Chondrocyte (in vitro differentiated cells): ENCODE measurements around the gene MRO. TPM values are rescaled to one million over a fixed set of nuclear protein-coding genes. Genes with fewer than 3 reads are reported as not detected.
"Not testable (repeated sequence)": the region's sequence is repeated elsewhere in the genome, so short reads cannot be mapped to it uniquely, and the experiment has no call there.

Source experiments
- DNase-seq: peaks from one replicate; pipeline ENCODE4 v3.0.0; 2021; ENCODE audit warnings: mixed read lengths, low spot score
- H3K27ac Mint-ChIP-seq: one replicate; pipeline ENCODE4 v1.8.0; 2021; ENCODE audit warnings: mild to moderate bottlenecking, moderate library complexity, mixed read lengths; ENCODE audit not compliant: unreplicated experiment
- H3K27me3 Mint-ChIP-seq: 2 replicates; pipeline ENCODE4 v1.8.0; 2021; ENCODE audit warnings: low read depth, mixed read lengths
- H3K36me3 Mint-ChIP-seq: 2 replicates; pipeline ENCODE4 v1.8.0; 2021; ENCODE audit warnings: low read depth, mixed read lengths
- H3K4me1 Mint-ChIP-seq: 2 replicates; pipeline ENCODE4 v1.8.0; 2021; ENCODE audit warnings: low read depth, mild to moderate bottlenecking, mixed read lengths
- H3K4me3 Mint-ChIP-seq: one replicate; pipeline ENCODE4 v1.8.0; 2021; ENCODE audit warnings: mild to moderate bottlenecking, moderate library complexity, mixed read lengths; ENCODE audit not compliant: unreplicated experiment
- H3K9me3 Mint-ChIP-seq: 2 replicates; pipeline ENCODE4 v1.8.0; 2021; ENCODE audit warnings: low read depth, mixed read lengths
- CTCF ChIP-seq: fragments of 200-600 bp; sonication (generic); IDR thresholded peaks from 2 replicates; pipeline ENCODE4 v1.5.0; 2021; ENCODE audit warnings: antibody characterized with exemption, mild to moderate bottlenecking, moderate library complexity
- total RNA-seq: library from RNA; stranded (reverse); gene quantifications from 3 replicates; pipeline ENCODE4 v1.2.1, GENCODE V29; 2021

The MRO gene
- total RNA-seq, 1 donor from 2014 or later, result not detected

GRCh38 chr18:50790948-50791347 lies 28.9 kb downstream of the MRO start:
- H3K4me1 Mint-ChIP-seq, result no peaks in the 10 kb centered on the region
- H3K9me3 Mint-ChIP-seq, result no peaks in the 10 kb centered on the region
- H3K27ac Mint-ChIP-seq, result no peak overlapping the region
- H3K27me3 Mint-ChIP-seq, result peaks cover 19% of the 10 kb centered on the region
- H3K36me3 Mint-ChIP-seq, result no peaks in the 10 kb centered on the region
- no peak overlapping the region for H3K4me3 Mint-ChIP-seq
- DNase-seq, result no peak
- TF ChIP-seq CTCF, result no peak

- H3K27me3 Mint-ChIP-seq, result peaks cover 11% of the 10 kb centered on the region
- no peak overlapping the region for H3K27ac Mint-ChIP-seq
- no peaks in the 10 kb centered on the region for H3K36me3 Mint-ChIP-seq
- H3K9me3 Mint-ChIP-seq, result no peaks in the 10 kb centered on the region
- TF ChIP-seq CTCF, result no peak
- no peaks in the 10 kb centered on the region for H3K4me1 Mint-ChIP-seq
- no peak overlapping the region for H3K4me3 Mint-ChIP-seq
- no peak for DNase-seq
These were observed 29.6 kb downstream of the MRO start for GRCh38 chr18:50790241-50790640.

- Mint-ChIP-seq H3K4me1 (no peaks in the 10 kb centered on the region), H3K36me3 (no peaks in the 10 kb centered on the region), H3K27me3 (peaks cover 13% of the 10 kb centered on the region), H3K9me3 (no peaks in the 10 kb centered on the region), H3K4me3 (no peak overlapping the region), H3K27ac (no peak overlapping the region)
- no peak for DNase-seq
- no peak for TF ChIP-seq CTCF
These were observed 31.5 kb downstream of the MRO start for GRCh38 chr18:50788284-50788683.

GRCh38 chr18:50786864-50787263 lies 33.0 kb downstream of the MRO start:
- H3K27ac Mint-ChIP-seq, result no peak overlapping the region
- no peaks in the 10 kb centered on the region for H3K36me3 Mint-ChIP-seq
- H3K27me3 Mint-ChIP-seq, result peaks cover 16% of the 10 kb centered on the region
- no peak overlapping the region for H3K4me3 Mint-ChIP-seq
- no peaks in the 10 kb centered on the region for H3K9me3 Mint-ChIP-seq
- no peak for DNase-seq
- H3K4me1 Mint-ChIP-seq, result no peaks in the 10 kb centered on the region
- no peak for TF ChIP-seq CTCF

GRCh38 chr18:50783553-50783952 lies 36.3 kb downstream of the MRO start:
- Mint-ChIP-seq H3K4me1 (no peaks in the 10 kb centered on the region), H3K36me3 (no peaks in the 10 kb centered on the region), H3K9me3 (no peaks in the 10 kb centered on the region), H3K27me3 (peaks cover 17% of the 10 kb centered on the region), H3K4me3 (no peak overlapping the region), H3K27ac (no peak overlapping the region)
- DNase-seq, result no peak
- TF ChIP-seq CTCF, result no peak

- H3K4me1 Mint-ChIP-seq, H3K4me3 Mint-ChIP-seq, H3K9me3 Mint-ChIP-seq, H3K27ac Mint-ChIP-seq, DNase-seq, H3K36me3 Mint-ChIP-seq: not testable (repeated sequence)
- H3K27me3 Mint-ChIP-seq, result peaks cover 38% of the 10 kb centered on the region
These were observed 40.8 kb downstream of the MRO start for GRCh38 chr18:50779021-50779420.
